ENCODE data around the gene GP5.

The GP5 gene

GRCh38 chr3:194387926-194388418 is 11.1 kb downstream of the GP5 start:
- DNase-seq (ENCODE audit: extremely low spot score): peak; percentile 7
- no peak for TF ChIP-seq CTCF (IDR thresholded peaks at IDR 0.05; ENCODE audit: control extremely low read depth, extremely low read depth, low read depth, missing control alignments)
- CTCF ChIA-PET: interaction anchor here (2.2 kb wide), 1 partner anchor 18 kb away, joined by 7 read pairs; no protein-coding TSS in a partner anchor
- POLR2A ChIA-PET: no interaction called here

GRCh38 chr3:194387276-194387675 is 11.8 kb downstream of the GP5 start:
- POLR2A ChIA-PET: no interaction called here
- DNase-seq (ENCODE audit: extremely low spot score): no peak
- no peak for TF ChIP-seq CTCF (IDR thresholded peaks at IDR 0.05; ENCODE audit: control extremely low read depth, extremely low read depth, low read depth, missing control alignments)
- CTCF ChIA-PET: interaction anchor here (2.0 to 2.5 kb wide), 3 partner anchors 8 to 20 kb away, joined by 4 to 9 read pairs (median 7); no protein-coding TSS in a partner anchor

- POLR2A ChIA-PET: no interaction called here
- TF ChIP-seq CTCF (IDR thresholded peaks at IDR 0.05; ENCODE audit: control extremely low read depth, extremely low read depth, low read depth, missing control alignments): no peak
- no peak for DNase-seq (ENCODE audit: extremely low spot score)
- CTCF ChIA-PET: interaction anchor here (1.4 to 2.5 kb wide), 4 partner anchors 8 to 284 kb away, joined by 3 to 9 read pairs (median 6); no protein-coding TSS in a partner anchor
Observed at GRCh38 chr3:194386648-194387047, 12.4 kb downstream of the GP5 start.

- POLR2A ChIA-PET: no interaction called here
- TF ChIP-seq CTCF (IDR thresholded peaks at IDR 0.05; ENCODE audit: control extremely low read depth, extremely low read depth, low read depth, missing control alignments): no peak
Observed at GRCh38 chr3:194386066-194386465, 13.0 kb downstream of the GP5 start.

GRCh38 chr3:194384569-194385001 is 14.5 kb downstream of the GP5 start:
- DNase-seq (ENCODE audit: extremely low spot score): no peak
- no peak for TF ChIP-seq CTCF (IDR thresholded peaks at IDR 0.05; ENCODE audit: control extremely low read depth, extremely low read depth, low read depth, missing control alignments)
- POLR2A ChIA-PET: no interaction called here
- CTCF ChIA-PET: no interaction called here

More at GRCh38 chr3:194386066-194386465, 13.0 kb downstream of the GP5 start:
- CTCF ChIA-PET: interaction anchor here (1.4 to 2.5 kb wide), 3 partner anchors 9 to 285 kb away, joined by 3 to 9 read pairs (median 4); no protein-coding TSS in a partner anchor
- no peak for DNase-seq (ENCODE audit: extremely low spot score)

- no peak for DNase-seq (ENCODE audit: extremely low spot score)
- TF ChIP-seq CTCF (IDR thresholded peaks at IDR 0.05; ENCODE audit: control extremely low read depth, extremely low read depth, low read depth, missing control alignments): no peak
- POLR2A ChIA-PET: no interaction called here
- CTCF ChIA-PET: no interaction called here
Observed at GRCh38 chr3:194384156-194384555, 14.9 kb downstream of the GP5 start.

Measured in GM10248 (cell line).